ENCODE measurements around the gene ELMO1.

ELMO1 gene

DNA sequence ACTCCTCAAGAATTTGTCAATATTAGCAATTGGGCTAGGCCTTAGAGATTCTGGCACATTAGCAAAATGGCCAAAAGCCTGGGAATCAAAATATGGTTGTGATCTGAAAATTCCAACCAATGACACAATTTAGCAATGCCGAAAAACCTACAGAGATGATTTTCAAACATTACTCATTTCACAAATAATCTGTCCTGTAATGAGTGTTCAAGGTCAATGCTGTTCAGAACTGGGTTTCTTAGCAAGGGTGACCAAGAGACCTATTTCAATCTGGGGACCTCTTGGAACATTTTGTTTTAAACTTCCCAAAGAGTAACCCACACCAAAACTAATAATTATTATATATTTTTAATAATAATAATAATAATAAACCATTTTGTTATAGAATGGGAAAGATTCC lies 24.1 kb downstream of the ELMO1 start:
- Histone ChIP-seq H3K4me1 (ENCODE audit: control insufficient read depth in 2 of 2, insufficient read depth in 2 of 2, low read length in 2 of 2) (peaks cover 0 to 3% of the 10 kb centered on the region in 2 donors), H3K4me3 (ENCODE audit: low read length in 2 of 2) (no peak overlapping the region), H3K9me3 (ENCODE audit: control insufficient read depth in 2 of 2, low read length in 2 of 2) (no peaks in the 10 kb centered on the region)

DNA sequence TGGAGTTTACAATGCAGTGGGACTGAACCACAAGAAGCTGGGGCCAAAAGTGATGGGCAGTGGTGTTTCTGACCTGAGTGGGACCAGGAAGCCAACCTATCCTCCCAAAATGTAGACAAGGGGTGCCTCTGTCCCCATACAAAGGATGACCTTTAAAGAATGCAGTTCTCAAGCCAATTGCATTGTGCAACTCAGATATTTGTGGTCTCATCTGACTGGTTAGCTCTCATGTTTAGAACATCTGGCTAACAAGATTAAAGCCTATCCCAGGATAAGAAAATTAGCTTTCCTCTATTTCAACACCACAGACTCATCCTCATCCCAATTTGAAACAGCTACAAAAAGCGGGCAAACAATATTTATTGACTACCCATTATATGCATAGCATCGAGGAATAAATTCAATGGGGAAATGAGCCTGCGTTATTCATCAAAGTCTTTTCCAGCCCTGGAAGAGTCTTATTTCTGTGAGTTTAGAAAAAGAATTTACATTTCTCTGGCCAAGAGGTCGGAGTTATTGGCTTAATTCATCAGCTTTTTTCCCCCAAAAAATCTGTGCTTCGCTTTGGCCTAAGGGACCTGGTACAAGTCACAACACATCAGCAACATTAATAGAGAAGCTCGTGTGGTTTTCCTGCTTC lies 26.7 kb downstream of the ELMO1 start:
- no peak overlapping the region for H3K27ac ChIP-seq (ENCODE audit: low read depth in 2 of 2, low read length in 2 of 2)
- H3K4me1 ChIP-seq (ENCODE audit: control insufficient read depth in 2 of 2, insufficient read depth in 2 of 2, low read length in 2 of 2): peaks cover 0 to 3% of the 10 kb centered on the region in 2 donors
- H3K4me3 ChIP-seq (ENCODE audit: low read length in 2 of 2): no peak overlapping the region
- no peaks in the 10 kb centered on the region for H3K27me3 ChIP-seq (ENCODE audit: control insufficient read depth in 2 of 2, insufficient read depth in 2 of 2, low read length in 2 of 2)
- H3K9me3 ChIP-seq (ENCODE audit: control insufficient read depth in 2 of 2, low read length in 2 of 2): no peaks in the 10 kb centered on the region
- no peaks in the 10 kb centered on the region for H3K36me3 ChIP-seq (ENCODE audit: control insufficient read depth in 2 of 2, insufficient read depth in 2 of 2, low read length in 2 of 2)
- H3K9ac ChIP-seq (ENCODE audit: low read depth in 1 of 2, low read length in 2 of 2): no peak overlapping the region

More for the DNA sequence above, 24.1 kb downstream of the ELMO1 start:
- Histone ChIP-seq H3K27ac (ENCODE audit: low read depth in 2 of 2, low read length in 2 of 2) (no peak overlapping the region), H3K36me3 (ENCODE audit: control insufficient read depth in 2 of 2, insufficient read depth in 2 of 2, low read length in 2 of 2) (no peaks in the 10 kb centered on the region), H3K27me3 (ENCODE audit: control insufficient read depth in 2 of 2, insufficient read depth in 2 of 2, low read length in 2 of 2) (no peaks in the 10 kb centered on the region), H3K9ac (ENCODE audit: low read depth in 1 of 2, low read length in 2 of 2) (no peak overlapping the region)

DNA sequence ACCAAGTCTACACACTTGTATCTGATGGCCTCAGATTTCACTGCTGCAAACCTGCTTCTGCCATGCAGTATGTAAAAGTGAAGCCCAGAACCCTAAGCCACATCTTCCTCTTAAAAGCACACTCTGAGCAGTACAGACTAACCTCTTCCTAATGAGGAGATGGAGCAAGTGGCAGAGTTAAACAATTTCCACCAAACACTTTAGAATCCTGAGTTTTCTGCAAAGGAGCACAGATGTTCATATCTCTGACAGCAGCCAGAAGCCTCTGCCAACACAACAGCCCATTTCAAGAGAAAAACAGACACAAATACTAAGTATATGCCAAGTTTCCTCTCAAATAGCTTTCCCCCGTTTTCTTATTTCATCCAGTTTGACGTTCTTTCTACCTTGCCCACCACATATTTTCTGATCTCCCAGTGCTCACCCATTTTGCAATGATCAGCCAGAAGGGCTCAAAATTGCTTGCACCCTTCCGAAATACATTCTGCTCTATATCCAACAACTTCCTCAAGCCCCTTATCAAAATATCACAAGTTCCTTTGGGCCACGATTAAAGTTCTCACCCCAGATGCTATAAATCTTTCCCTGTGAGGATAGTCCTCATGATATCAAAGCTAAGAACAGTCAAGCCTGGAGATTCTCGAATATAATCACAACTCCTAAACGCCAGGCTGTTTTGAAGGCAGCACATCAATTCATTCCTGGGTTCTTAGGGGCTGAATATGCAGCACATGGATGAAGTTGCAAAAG lies 27.5 kb downstream of the ELMO1 start:
- no peak overlapping the region for H3K27ac ChIP-seq (ENCODE audit: low read depth in 2 of 2, low read length in 2 of 2)
- peaks cover 0 to 3% of the 10 kb centered on the region in 2 donors for H3K4me1 ChIP-seq (ENCODE audit: control insufficient read depth in 2 of 2, insufficient read depth in 2 of 2, low read length in 2 of 2)
- no peaks in the 10 kb centered on the region for H3K27me3 ChIP-seq (ENCODE audit: control insufficient read depth in 2 of 2, insufficient read depth in 2 of 2, low read length in 2 of 2)
- no peak overlapping the region for H3K4me3 ChIP-seq (ENCODE audit: low read length in 2 of 2)
- no peaks in the 10 kb centered on the region for H3K9me3 ChIP-seq (ENCODE audit: control insufficient read depth in 2 of 2, low read length in 2 of 2)
- no peak overlapping the region for H3K9ac ChIP-seq (ENCODE audit: low read depth in 1 of 2, low read length in 2 of 2)
- no peaks in the 10 kb centered on the region for H3K36me3 ChIP-seq (ENCODE audit: control insufficient read depth in 2 of 2, insufficient read depth in 2 of 2, low read length in 2 of 2)

DNA sequence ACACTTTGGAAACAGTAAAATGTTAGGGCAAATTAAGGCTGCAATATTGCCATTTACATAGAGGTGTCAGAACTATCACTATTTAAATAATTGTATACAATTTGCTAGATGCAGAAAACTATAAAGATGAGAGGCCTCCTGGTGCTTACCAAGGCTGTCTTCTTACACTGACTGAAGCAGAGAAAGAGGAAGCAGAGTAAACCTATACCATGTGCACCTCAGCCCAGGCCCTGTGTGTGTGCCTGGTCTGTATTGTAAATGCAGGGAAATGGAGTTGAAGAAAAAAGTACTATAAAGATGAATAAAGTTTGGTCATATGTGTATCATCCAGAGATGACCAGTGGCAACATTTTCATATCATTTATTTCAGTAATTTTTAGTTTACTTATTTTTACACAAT lies 29.2 kb downstream of the ELMO1 start:
- no peaks in the 10 kb centered on the region for H3K9me3 ChIP-seq (ENCODE audit: control insufficient read depth in 2 of 2, low read length in 2 of 2)
- no peak overlapping the region for H3K27ac ChIP-seq (ENCODE audit: low read depth in 2 of 2, low read length in 2 of 2)

DNA sequence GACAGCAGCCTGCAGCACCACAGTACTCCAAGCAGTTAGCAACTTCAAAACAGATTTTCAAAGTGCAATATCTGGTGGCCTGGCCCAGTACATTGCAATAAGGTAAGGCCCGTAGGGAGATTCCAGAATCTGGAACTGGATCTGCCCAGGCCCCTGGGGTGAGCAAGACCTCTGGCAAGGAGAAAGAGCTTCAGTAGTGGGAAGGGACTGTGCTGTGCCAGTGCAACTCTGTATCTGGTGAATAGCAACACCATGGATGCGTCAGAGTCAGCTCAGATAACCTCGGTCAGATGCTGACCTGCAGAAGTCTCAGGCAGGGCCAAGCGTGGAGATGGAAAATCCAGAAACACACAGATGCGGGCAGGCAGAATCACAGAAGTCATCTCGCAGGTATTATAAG lies 30.3 kb downstream of the ELMO1 start:
- H3K4me3 ChIP-seq (ENCODE audit: low read length in 2 of 2): no peak overlapping the region
- no peak overlapping the region for H3K27ac ChIP-seq (ENCODE audit: low read depth in 2 of 2, low read length in 2 of 2)
- no peaks in the 10 kb centered on the region for H3K36me3 ChIP-seq (ENCODE audit: control insufficient read depth in 2 of 2, insufficient read depth in 2 of 2, low read length in 2 of 2)

More for the DNA sequence above, 29.2 kb downstream of the ELMO1 start:
- H3K36me3 ChIP-seq (ENCODE audit: control insufficient read depth in 2 of 2, insufficient read depth in 2 of 2, low read length in 2 of 2): no peaks in the 10 kb centered on the region
- no peak overlapping the region for H3K9ac ChIP-seq (ENCODE audit: low read depth in 1 of 2, low read length in 2 of 2)
- H3K27me3 ChIP-seq (ENCODE audit: control insufficient read depth in 2 of 2, insufficient read depth in 2 of 2, low read length in 2 of 2): no peaks in the 10 kb centered on the region
- H3K4me3 ChIP-seq (ENCODE audit: low read length in 2 of 2): no peak overlapping the region
- peaks cover 0 to 3% of the 10 kb centered on the region in 2 donors for H3K4me1 ChIP-seq (ENCODE audit: control insufficient read depth in 2 of 2, insufficient read depth in 2 of 2, low read length in 2 of 2)

DNA sequence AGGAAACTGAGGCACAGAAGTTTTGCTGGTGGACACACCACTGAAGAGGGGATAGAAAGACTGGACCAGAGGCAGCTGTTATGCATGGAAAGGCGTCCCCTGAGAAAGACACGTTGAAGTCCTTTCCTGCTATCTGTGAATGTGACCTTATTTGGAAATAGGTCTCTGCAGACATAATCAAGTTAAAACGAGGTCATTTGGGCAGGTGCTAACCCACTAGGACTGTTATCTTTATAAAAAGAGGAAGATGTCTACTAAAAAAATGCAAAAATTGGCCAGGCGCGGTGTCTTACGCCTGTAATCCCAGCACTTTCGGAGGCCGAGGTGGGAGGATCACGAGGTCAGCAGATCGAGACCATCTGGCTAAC lies 31.6 kb downstream of the ELMO1 start:
- H3K27ac ChIP-seq (ENCODE audit: low read depth in 2 of 2, low read length in 2 of 2): no peak overlapping the region

More for the DNA sequence above, 30.3 kb downstream of the ELMO1 start:
- Histone ChIP-seq H3K9me3 (ENCODE audit: control insufficient read depth in 2 of 2, low read length in 2 of 2) (no peaks in the 10 kb centered on the region), H3K4me1 (ENCODE audit: control insufficient read depth in 2 of 2, insufficient read depth in 2 of 2, low read length in 2 of 2) (peaks cover 0 to 3% of the 10 kb centered on the region in 2 donors), H3K9ac (ENCODE audit: low read depth in 1 of 2, low read length in 2 of 2) (no peak overlapping the region), H3K27me3 (ENCODE audit: control insufficient read depth in 2 of 2, insufficient read depth in 2 of 2, low read length in 2 of 2) (no peaks in the 10 kb centered on the region)

DNA sequence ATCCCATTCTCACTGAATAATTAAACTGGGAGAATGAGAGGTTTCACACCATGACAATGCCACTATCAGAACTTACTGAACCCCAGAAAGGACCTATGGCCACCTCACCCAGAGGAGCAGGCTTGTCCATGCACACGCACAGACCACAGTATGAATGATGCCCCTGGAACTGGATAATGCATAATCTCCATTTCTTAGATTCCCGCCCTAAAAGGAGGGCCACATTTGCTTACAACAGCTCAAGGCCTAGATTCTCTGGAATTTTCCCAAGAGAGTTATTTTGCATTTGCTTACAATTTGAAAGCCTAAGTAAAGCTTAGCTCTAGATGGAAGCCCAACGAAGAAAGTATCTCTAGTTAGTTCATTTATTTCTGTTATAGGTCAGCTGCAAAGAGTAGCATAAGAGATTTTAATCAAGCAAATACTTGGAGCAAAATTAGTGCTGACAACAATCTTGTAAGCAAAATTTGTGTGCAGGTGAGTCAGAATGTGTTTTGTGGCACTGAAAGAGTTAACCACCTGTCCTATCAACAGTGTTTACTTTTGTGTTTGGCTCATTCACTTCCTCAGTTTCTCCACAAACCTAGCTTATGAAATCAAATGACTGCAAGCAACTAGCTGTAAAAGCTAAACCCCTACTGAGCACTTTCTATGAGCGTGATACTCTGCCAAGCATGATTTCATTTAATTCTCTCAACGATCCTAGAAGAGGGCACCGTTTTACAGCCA lies 32.1 kb downstream of the ELMO1 start:
- Histone ChIP-seq H3K4me1 (ENCODE audit: control insufficient read depth in 2 of 2, insufficient read depth in 2 of 2, low read length in 2 of 2) (peaks cover 0 to 3% of the 10 kb centered on the region in 2 donors), H3K27ac (ENCODE audit: low read depth in 2 of 2, low read length in 2 of 2) (no peak overlapping the region), H3K4me3 (ENCODE audit: low read length in 2 of 2) (no peak overlapping the region), H3K36me3 (ENCODE audit: control insufficient read depth in 2 of 2, insufficient read depth in 2 of 2, low read length in 2 of 2) (no peaks in the 10 kb centered on the region), H3K9ac (ENCODE audit: low read depth in 1 of 2, low read length in 2 of 2) (no peak overlapping the region), H3K27me3 (ENCODE audit: control insufficient read depth in 2 of 2, insufficient read depth in 2 of 2, low read length in 2 of 2) (no peaks in the 10 kb centered on the region), H3K9me3 (ENCODE audit: control insufficient read depth in 2 of 2, low read length in 2 of 2) (no peaks in the 10 kb centered on the region)

More for the DNA sequence above, 31.6 kb downstream of the ELMO1 start:
- Histone ChIP-seq H3K27me3 (ENCODE audit: control insufficient read depth in 2 of 2, insufficient read depth in 2 of 2, low read length in 2 of 2) (no peaks in the 10 kb centered on the region), H3K9ac (ENCODE audit: low read depth in 1 of 2, low read length in 2 of 2) (no peak overlapping the region), H3K9me3 (ENCODE audit: control insufficient read depth in 2 of 2, low read length in 2 of 2) (no peaks in the 10 kb centered on the region), H3K4me3 (ENCODE audit: low read length in 2 of 2) (no peak overlapping the region), H3K36me3 (ENCODE audit: control insufficient read depth in 2 of 2, insufficient read depth in 2 of 2, low read length in 2 of 2) (no peaks in the 10 kb centered on the region), H3K4me1 (ENCODE audit: control insufficient read depth in 2 of 2, insufficient read depth in 2 of 2, low read length in 2 of 2) (peaks cover 0 to 3% of the 10 kb centered on the region in 2 donors)

DNA sequence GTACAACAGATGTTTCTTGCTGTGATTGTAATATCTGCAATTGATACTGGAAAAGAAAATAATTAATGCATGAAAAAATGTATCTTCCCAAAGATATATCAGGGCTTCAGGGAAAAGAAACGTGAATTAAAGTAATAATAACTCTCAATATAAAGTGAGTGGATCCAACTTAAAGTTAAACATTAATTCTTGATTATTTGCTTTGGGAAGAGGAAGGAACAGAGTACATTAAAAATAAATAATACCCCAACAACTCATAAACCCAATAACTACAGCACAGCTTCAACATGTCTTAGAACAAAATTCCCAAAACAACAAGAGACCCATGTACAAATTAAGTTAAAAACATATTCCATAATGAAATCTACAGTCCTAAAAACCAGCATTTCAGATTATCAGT lies 33.0 kb downstream of the ELMO1 start:
- H3K36me3 ChIP-seq (ENCODE audit: control insufficient read depth in 2 of 2, insufficient read depth in 2 of 2, low read length in 2 of 2): no peaks in the 10 kb centered on the region

DNA sequence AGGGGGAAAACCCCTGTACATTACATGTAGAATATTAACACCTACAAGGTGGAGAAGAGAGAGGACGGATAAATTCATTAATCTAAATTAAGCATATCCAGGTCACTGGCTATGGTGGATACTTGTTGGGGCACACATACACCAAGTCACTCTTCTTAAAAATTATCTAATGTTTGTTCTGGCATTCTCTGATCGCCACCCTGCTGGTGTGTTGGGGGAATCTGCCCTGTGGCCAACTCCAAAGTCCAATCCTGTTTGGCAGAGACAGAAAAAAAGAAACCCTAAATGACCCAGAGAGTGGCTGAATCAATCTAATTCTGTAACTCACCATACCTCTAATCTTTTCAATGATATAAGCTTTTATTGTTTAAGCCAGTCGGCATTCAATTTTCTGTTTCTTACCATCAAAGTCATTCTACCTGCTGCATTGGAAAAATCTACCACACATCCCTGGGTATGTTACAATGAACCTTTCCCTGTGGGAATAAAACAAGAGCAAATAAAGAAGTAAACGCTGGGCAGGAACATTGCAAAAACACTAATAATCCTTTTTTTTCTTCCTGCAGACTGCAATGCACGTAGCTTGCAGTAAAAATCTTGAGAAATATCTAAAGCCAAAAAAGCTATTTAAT lies 34.2 kb downstream of the ELMO1 start:
- Histone ChIP-seq H3K4me1 (ENCODE audit: control insufficient read depth in 2 of 2, insufficient read depth in 2 of 2, low read length in 2 of 2) (no peaks in the 10 kb centered on the region), H3K9me3 (ENCODE audit: control insufficient read depth in 2 of 2, low read length in 2 of 2) (no peaks in the 10 kb centered on the region), H3K27ac (ENCODE audit: low read depth in 2 of 2, low read length in 2 of 2) (no peak overlapping the region), H3K27me3 (ENCODE audit: control insufficient read depth in 2 of 2, insufficient read depth in 2 of 2, low read length in 2 of 2) (no peaks in the 10 kb centered on the region), H3K36me3 (ENCODE audit: control insufficient read depth in 2 of 2, insufficient read depth in 2 of 2, low read length in 2 of 2) (no peaks in the 10 kb centered on the region), H3K9ac (ENCODE audit: low read depth in 1 of 2, low read length in 2 of 2) (no peak overlapping the region), H3K4me3 (ENCODE audit: low read length in 2 of 2) (no peak overlapping the region)

More for the DNA sequence above, 33.0 kb downstream of the ELMO1 start:
- no peak overlapping the region for H3K9ac ChIP-seq (ENCODE audit: low read depth in 1 of 2, low read length in 2 of 2)
- no peaks in the 10 kb centered on the region for H3K9me3 ChIP-seq (ENCODE audit: control insufficient read depth in 2 of 2, low read length in 2 of 2)
- no peak overlapping the region for H3K4me3 ChIP-seq (ENCODE audit: low read length in 2 of 2)
- H3K4me1 ChIP-seq (ENCODE audit: control insufficient read depth in 2 of 2, insufficient read depth in 2 of 2, low read length in 2 of 2): no peaks in the 10 kb centered on the region
- no peaks in the 10 kb centered on the region for H3K27me3 ChIP-seq (ENCODE audit: control insufficient read depth in 2 of 2, insufficient read depth in 2 of 2, low read length in 2 of 2)
- H3K27ac ChIP-seq (ENCODE audit: low read depth in 2 of 2, low read length in 2 of 2): no peak overlapping the region

Measured in mucosa of rectum (tissue), 2 donors.